Keratinocyte (primary cell): ENCODE measurements around the gene MYH6. TPM values are rescaled to one million over a fixed set of nuclear protein-coding genes. Genes with fewer than 3 reads are reported as not detected.

Experiments used
- DNase-seq: peaks from one replicate; pipeline ENCODE4 v3.0.0-alpha.2; 2011; ENCODE audit warnings: low read depth, missing footprints, low spot score
- FAIRE-seq: peaks from 2 replicates; lab custom pipeline; 2011; peaks lifted over from hg19 to GRCh38; lab: Jason Lieb, UNC
- H2AFZ ChIP-seq: 2 replicates; pipeline ENCODE4 v1.6.0; 2012; ENCODE audit warnings: low read length, control low read depth, inconsistent platforms; ENCODE audit not compliant: control insufficient read depth
- H3K27ac ChIP-seq: 2 replicates; pipeline ENCODE4 v1.5.1; 2011; ENCODE audit warnings: low read length; ENCODE audit not compliant: control insufficient read depth, insufficient read depth
- H3K27me3 ChIP-seq: 3 replicates; pipeline ENCODE4 v1.6.0; 2011; ENCODE audit warnings: low read length; ENCODE audit not compliant: control insufficient read depth, insufficient read depth; ENCODE audit errors: extremely low read depth
- H3K36me3 ChIP-seq, 2 experiments: 2 replicates in 1 of 2; 3 replicates in 1 of 2; pipeline ENCODE4 v1.5.1; 2011; ENCODE audit warnings: low read length in 2 of 2, mild to moderate bottlenecking in 1 of 2; ENCODE audit not compliant: control insufficient read depth in 2 of 2, insufficient read depth in 2 of 2; ENCODE audit errors: extremely low read depth in 1 of 2
- H3K4me1 ChIP-seq: 3 replicates; pipeline ENCODE4 v1.5.1; 2011; ENCODE audit warnings: low read length; ENCODE audit not compliant: control insufficient read depth, insufficient read depth; ENCODE audit errors: extremely low read depth
- H3K4me2 ChIP-seq: 3 replicates; pipeline ENCODE4 v1.6.0; 2011; ENCODE audit warnings: low read depth, low read length; ENCODE audit not compliant: control insufficient read depth, insufficient read depth; ENCODE audit errors: extremely low read depth
- H3K4me3 ChIP-seq, 3 experiments: fragments of 200-600 bp in 1 of 3; sonication (generic) in 1 of 3; 2 replicates in 2 of 3; 3 replicates in 1 of 3; pipeline ENCODE4 v1.5.1; 2011 to 2016; ENCODE audit warnings: low read length in 3 of 3, mild to moderate bottlenecking in 3 of 3, control low read depth in 2 of 3, inconsistent platforms in 1 of 3, low read depth in 1 of 3, mixed read lengths in 1 of 3, mixed run types in 1 of 3, moderate library complexity in 1 of 3; ENCODE audit not compliant: control insufficient read depth in 2 of 3, insufficient read depth in 2 of 3; ENCODE audit errors: extremely low read depth in 1 of 3
- H3K79me2 ChIP-seq: 2 replicates; pipeline ENCODE4 v1.6.0; 2012; ENCODE audit warnings: low read length; ENCODE audit not compliant: control insufficient read depth, insufficient read depth
- H3K9ac ChIP-seq: 3 replicates; pipeline ENCODE4 v1.6.0; 2011; ENCODE audit warnings: low read length; ENCODE audit not compliant: control insufficient read depth, insufficient read depth; ENCODE audit errors: extremely low read depth
- H3K9me1 ChIP-seq: 3 replicates; pipeline ENCODE4 v1.6.0; 2011; ENCODE audit warnings: low read length; ENCODE audit not compliant: control insufficient read depth, insufficient read depth; ENCODE audit errors: extremely low read depth
- H3K9me3 ChIP-seq: 2 replicates; pipeline ENCODE4 v1.5.1; 2012; ENCODE audit warnings: low read depth, low read length; ENCODE audit not compliant: control insufficient read depth
- H4K20me1 ChIP-seq: 3 replicates; pipeline ENCODE4 v1.6.0; 2011; ENCODE audit warnings: low read length; ENCODE audit not compliant: control insufficient read depth, insufficient read depth; ENCODE audit errors: extremely low read depth
- EZH2 ChIP-seq: IDR thresholded peaks from one replicate; pipeline ENCODE4 v1.6.1; 2012; ENCODE audit warnings: inconsistent platforms, mild to moderate bottlenecking, low read length, moderate library complexity
- dilution Hi-C: fragments of 300-500 bp; cut with MboI; formaldehyde crosslinking; loops from one replicate; pipeline ENCODE4 v1.7.0; 2020; ENCODE audit warnings: low sequenced_read_pairs; ENCODE audit not compliant: extremely low pct_ligation_motif_present
- polyA plus RNA-seq, 5 experiments: library from polyadenylated mRNA; depleted of rRNA in 3 of 5; stranded (reverse) in 3 of 5; stranded (forward) in 1 of 5; unstranded in 1 of 5; fragments of >200 nt; gene quantifications; 1 replicate in 1 of 5; 2 replicates in 3 of 5; 3 replicates in 1 of 5; pipeline versions ENCODE4 v1.2.1 to v1.2.3, GENCODE V29; 2011 to 2012; ENCODE audit warnings: missing spikeins in 2 of 5, low read depth in 1 of 5, low replicate concordance in 1 of 5
- TF ChIP-seq, protein P1 (sequence below), 3 experiments: IDR thresholded peaks in 1 of 3; conservative IDR thresholded peaks in 1 of 3; optimal IDR thresholded peaks in 1 of 3; 2 replicates in 2 of 3; 3 replicates in 1 of 3; pipeline versions ENCODE3 to v1.5.1; 2011; ENCODE audit warnings: low read length in 3 of 3, mild to moderate bottlenecking in 3 of 3, moderate library complexity in 2 of 3, control low read depth in 1 of 3, inconsistent platforms in 1 of 3; ENCODE audit not compliant: insufficient read depth in 2 of 3; ENCODE audit errors: extremely low read depth in 1 of 3

The MYH6 gene
- polyA plus RNA-seq, 1 donor (not counting 4 experiments of a cell fraction or from before 2014, with no cell fraction given), result not detected

DNA sequence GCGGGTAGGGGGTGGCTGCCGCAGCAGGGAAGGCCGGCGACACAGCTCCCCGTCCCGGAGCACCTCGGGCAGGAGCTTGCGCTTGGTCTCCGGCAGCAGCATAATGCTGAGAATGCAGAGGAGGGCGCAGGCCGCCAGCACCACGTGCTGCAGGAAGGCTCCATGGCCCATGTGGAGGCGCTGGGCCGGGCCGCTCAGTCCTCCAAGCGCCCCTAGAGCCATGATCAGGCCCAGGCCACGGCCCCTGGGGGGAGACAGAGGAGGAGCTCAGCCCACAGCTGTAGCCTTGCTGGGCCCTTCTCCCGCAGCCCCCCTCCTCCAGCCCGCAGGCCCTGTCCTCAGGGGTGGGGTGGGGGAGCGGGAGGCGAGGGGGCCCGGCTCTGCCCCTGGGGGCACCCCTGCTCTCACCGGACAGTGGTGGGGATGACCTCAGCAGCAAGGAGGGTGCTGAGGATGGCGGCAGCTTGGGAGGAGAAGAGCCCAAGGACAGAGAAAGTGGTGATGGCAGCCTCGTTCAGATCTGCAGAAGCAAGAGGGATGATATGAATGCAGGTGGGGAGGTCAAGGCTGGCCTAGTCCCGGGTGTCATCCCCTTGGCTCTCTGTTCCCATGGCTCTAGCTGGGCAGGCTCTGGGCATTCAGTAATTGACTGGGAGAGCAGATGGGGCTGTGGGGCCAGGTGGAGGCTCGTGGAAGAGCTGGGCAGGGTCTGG, 61.2 kb downstream of the MYH6 start:
- Histone ChIP-seq H3K27ac (no peak overlapping the region), H3K9ac (no peak overlapping the region), H4K20me1 (no peaks in the 10 kb centered on the region), H3K27me3 (peaks cover 13% of the 10 kb centered on the region), H3K79me2 (no peaks in the 10 kb centered on the region), H3K9me3 (no peaks in the 10 kb centered on the region), H2AFZ (no peak overlapping the region), H3K4me1 (peaks cover 2% of the 10 kb centered on the region), H3K4me2 (no peak overlapping the region), H3K9me1 (no peaks in the 10 kb centered on the region), H3K36me3 (no peaks in the 10 kb centered on the region), H3K4me3 (no peak overlapping the region)
- dilution Hi-C loops, result no loop called here
- no peak for FAIRE-seq
- DNase-seq, result no peak
- no peak for TF ChIP-seq EZH2
- TF ChIP-seq, protein P1, sequence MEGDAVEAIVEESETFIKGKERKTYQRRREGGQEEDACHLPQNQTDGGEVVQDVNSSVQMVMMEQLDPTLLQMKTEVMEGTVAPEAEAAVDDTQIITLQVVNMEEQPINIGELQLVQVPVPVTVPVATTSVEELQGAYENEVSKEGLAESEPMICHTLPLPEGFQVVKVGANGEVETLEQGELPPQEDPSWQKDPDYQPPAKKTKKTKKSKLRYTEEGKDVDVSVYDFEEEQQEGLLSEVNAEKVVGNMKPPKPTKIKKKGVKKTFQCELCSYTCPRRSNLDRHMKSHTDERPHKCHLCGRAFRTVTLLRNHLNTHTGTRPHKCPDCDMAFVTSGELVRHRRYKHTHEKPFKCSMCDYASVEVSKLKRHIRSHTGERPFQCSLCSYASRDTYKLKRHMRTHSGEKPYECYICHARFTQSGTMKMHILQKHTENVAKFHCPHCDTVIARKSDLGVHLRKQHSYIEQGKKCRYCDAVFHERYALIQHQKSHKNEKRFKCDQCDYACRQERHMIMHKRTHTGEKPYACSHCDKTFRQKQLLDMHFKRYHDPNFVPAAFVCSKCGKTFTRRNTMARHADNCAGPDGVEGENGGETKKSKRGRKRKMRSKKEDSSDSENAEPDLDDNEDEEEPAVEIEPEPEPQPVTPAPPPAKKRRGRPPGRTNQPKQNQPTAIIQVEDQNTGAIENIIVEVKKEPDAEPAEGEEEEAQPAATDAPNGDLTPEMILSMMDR (optimal IDR thresholded peaks at IDR 0.05 in 1 of 3, IDR thresholded peaks at IDR 0.05 in 1 of 3, conservative IDR thresholded peaks at IDR 0.05 in 1 of 3; ENCODE audit: extremely low read depth in 1 of 3, insufficient read depth in 2 of 3, low read length in 3 of 3), result no peak

DNA sequence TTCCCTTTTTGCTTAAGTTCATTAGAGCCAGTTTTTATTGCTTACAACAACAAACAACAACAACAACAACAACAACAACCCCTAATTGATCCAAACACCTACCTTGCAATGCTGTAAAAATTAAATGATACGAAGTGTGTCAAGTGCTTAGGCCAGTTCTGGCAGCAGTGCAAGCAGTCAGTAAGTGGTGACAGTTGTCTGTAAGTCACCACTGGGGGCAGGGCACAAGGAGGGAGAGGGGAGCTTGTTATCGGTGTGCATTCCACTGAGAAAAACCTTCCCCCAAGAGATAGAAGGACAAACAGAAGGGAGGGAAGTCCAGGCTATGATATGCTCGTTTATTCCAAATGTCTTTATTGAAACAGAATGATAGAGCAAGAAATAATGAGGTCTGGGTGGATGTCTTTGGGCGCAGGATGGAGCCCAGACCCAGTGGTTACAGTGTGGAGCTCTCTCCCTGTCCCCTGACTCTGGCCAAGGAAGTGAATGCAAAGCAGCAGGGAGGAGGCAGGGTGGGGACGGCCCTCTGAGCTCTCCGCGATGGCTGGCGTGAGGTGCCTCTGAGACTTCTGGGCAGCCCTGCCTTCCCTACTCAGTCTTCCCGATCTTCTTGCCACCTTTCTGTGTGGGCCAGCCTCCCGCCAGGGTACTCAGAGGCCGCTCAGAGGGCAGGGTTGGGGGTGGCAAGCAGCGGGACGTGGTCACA, 61.9 kb downstream of the MYH6 start:
- Histone ChIP-seq H3K9me1 (no peaks in the 10 kb centered on the region), H3K4me3 (no peak overlapping the region), H2AFZ (no peak overlapping the region), H3K27ac (no peak overlapping the region), H4K20me1 (no peaks in the 10 kb centered on the region), H3K79me2 (no peaks in the 10 kb centered on the region), H3K4me2 (no peak overlapping the region), H3K4me1 (no peaks in the 10 kb centered on the region), H3K9ac (no peak overlapping the region), H3K36me3 (no peaks in the 10 kb centered on the region), H3K9me3 (no peaks in the 10 kb centered on the region), H3K27me3 (peaks cover 6% of the 10 kb centered on the region)
- FAIRE-seq, result no peak
- no peak for TF ChIP-seq EZH2
- TF ChIP-seq, protein P1 (optimal IDR thresholded peaks at IDR 0.05 in 1 of 3, IDR thresholded peaks at IDR 0.05 in 1 of 3, conservative IDR thresholded peaks at IDR 0.05 in 1 of 3; ENCODE audit: extremely low read depth in 1 of 3, insufficient read depth in 2 of 3, low read length in 3 of 3), result no peak
- DNase-seq, result no peak
- dilution Hi-C loops, result no loop called here
